Measurements from ENCODE around the gene TRIM3.

GRCh38 chr11:6474413-6474792, 662 bp upstream of the TRIM3 start:
- TF ChIP-seq GATA3 (IDR thresholded peaks at IDR 0.05; ENCODE audit: low read depth, low read length) (no peak), GATA2 (IDR thresholded peaks at IDR 0.05; ENCODE audit: low read depth, low read length) (no peak)
